Measurements from ENCODE around the gene SLC25A1.
"Not testable (repeated sequence)": the region's sequence is repeated elsewhere in the genome, so short reads cannot be mapped to it uniquely, and the experiment has no call there.

Gene SLC25A1

DNA sequence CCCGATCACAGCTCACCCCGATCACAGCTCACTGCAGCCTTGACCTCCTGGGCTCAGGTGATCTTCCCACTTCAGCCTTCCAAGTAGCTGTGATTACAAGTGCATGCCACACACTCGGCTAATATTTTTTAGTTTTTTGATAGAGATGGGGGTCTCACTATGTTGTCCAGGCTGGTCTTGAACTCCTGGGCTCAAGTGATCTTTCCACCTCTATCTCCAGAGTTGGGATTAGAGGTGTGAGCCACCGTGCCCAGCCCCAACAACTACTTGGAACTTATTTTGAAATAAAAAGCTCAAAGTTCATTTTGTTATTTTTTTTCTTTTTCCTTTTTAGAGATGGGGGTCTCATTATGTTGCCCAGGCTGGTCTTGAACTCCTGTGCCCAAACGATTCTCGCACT, 27.8 kb upstream of the SLC25A1 start:
- FAIRE-seq = no peak
- DNase-seq (ENCODE audit: low spot score) = no peak

DNA sequence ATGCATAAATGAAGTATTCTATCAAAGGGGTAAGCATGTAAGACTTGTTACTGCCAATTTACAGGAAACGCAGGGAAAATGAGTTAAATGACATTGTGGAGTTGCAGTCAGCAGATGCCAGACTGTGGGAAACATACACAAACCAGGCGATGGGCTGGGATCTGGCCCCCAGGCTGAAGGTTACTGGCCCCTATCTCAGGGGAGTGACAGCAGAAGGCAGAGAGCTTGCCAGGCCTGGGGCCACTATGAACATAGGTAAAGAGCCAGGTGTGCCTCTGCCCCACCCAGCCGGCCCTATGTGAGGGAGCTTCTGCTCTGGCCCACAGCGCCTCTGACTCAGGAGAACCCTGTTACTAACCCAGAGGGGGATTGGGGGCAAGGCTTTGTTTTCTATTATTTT, 26.1 kb upstream of the SLC25A1 start:
- FAIRE-seq (no peak), DNase-seq (ENCODE audit: low spot score) (no peak)

DNA sequence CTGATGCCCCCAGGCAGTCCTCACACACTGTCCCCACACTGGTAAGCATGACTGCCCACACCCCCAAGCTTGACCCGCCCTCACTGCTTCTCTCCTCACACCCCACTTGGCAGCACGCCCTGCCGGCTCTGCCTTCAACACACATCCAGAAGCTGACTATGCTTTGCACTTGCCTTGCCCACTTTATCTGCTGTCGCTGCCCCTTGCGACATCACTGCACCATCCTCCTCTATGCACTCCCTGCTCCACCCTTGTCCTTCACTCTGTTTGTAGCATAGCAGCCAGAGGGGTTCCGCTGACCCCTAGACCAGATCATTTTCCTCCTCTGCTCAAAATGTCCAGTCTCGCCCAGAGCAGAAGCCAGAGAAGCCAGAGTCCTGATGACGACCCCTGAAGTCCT, 25.3 kb upstream of the SLC25A1 start:
- DNase-seq (ENCODE audit: low spot score) = no peak
- no peak for FAIRE-seq

DNA sequence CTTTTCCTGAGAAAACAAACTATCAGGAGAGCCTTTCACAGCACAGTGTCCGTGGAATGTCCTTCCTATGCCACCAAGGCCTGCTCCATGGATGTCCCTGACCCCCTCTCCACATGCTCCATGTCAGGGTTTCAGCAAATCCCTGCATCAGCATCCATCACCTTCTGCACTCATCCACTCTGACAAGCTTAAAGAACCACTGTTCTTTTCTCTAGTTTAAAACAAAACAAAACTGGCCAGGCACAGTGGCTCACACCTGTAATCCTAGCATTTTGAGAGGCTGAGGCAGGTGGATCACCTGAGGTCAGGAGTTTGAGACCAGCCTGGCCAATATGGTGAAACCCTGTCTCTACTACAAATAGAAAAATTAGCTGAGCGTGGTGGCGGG, 24.3 kb upstream of the SLC25A1 start:
- DNase-seq (ENCODE audit: low spot score); FAIRE-seq: not testable (repeated sequence)

DNA sequence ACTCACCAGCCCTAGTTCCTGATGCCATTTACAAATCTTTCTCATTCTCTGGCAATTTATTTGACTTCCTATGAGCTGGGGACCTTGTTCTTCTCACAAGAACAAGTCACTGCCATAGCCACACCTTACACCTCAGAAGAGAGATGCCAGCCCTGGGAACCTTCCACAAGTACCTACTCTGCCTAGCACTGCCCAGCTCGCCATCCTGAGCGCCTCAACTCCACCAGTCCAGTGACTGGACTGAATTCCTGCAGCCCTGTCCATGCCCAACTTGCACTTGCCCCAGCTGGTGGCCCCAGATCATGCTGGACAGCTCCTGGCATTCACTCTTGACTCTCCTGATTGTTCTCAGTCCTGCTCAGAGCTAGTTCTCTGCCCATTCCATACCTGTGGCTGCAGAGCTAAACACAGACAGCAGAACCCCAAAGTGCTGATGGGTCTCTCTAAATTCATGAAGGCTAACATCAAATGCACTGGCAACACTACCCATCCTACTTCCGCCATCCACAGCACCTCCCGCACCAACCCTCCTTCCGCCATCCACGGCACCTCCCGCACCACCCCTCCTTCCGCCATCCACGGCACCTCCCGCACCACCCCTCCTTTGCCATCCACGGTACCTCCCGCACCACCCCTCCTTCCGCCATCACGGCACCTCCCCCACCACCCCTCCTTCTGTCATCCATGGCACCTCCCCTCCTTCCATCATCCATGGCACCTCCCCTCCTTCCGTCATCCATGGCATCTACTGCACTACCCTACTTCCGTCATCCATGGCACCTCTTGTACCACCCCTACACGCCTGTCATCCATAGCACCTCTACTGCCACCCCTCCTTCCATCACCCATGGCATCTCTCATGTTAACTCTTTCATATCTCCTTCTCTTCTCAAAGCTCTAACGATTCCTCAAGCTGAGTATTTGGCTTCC, 23.6 kb upstream of the SLC25A1 start:
- FAIRE-seq (peak; percentile 98), DNase-seq (ENCODE audit: low spot score) (no peak)

DNA sequence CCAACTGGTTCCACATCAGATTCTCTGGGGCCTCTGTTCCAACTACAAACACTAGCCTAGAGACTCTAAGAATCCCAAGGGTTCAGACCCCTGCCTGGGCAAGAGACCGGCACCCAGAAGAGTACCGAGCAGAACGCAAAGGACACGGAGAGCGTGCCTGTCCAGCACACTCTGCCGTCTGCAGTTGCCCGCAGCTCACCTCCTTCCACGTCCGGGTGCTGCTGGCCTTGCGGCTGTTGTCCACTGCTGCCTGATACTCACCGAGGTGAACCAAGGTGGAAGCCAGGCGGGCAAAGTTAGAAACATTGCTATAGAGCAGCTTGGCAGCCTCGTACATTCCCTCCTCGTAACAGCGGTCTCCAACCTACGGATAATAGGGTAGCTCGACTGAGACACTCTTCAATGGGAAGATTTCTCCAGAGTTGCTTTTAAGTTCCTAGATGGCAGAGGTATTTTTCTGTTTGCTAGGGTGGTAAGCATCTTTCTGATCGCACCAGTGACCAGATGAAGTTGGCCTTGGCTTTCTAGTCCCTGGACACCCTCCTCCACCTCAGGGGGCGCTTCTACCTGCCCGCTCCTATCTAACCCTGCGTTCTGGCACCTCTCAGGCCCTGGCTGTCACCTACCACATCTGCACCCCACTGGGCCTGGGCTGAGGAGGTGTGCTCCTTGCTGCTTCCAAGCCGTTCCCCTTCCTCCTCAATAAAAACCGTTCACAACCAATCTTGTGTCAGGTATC, 22.8 kb upstream of the SLC25A1 start:
- FAIRE-seq (no peak), DNase-seq (ENCODE audit: low spot score) (no peak)

DNA sequence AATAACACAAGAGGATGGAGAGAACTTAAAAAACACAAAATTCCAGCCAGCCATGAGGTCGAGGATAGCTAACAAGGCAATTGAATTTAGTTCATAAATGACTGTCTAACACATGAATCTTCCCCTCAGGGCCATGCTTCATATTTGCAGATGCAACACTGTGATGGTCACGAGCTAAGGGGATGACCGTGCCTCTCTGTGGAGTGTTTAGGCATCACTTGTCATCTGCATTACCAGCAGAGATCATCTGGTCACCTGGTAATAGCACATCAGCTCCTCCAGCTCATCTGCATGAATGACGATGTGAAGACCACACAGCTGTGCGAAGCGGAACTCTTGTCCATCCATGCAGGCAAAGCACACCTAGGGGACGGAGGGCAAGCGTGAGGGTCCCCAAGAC, 20.9 kb upstream of the SLC25A1 start:
- DNase-seq (ENCODE audit: low spot score) (no peak), FAIRE-seq (no peak)

DNA sequence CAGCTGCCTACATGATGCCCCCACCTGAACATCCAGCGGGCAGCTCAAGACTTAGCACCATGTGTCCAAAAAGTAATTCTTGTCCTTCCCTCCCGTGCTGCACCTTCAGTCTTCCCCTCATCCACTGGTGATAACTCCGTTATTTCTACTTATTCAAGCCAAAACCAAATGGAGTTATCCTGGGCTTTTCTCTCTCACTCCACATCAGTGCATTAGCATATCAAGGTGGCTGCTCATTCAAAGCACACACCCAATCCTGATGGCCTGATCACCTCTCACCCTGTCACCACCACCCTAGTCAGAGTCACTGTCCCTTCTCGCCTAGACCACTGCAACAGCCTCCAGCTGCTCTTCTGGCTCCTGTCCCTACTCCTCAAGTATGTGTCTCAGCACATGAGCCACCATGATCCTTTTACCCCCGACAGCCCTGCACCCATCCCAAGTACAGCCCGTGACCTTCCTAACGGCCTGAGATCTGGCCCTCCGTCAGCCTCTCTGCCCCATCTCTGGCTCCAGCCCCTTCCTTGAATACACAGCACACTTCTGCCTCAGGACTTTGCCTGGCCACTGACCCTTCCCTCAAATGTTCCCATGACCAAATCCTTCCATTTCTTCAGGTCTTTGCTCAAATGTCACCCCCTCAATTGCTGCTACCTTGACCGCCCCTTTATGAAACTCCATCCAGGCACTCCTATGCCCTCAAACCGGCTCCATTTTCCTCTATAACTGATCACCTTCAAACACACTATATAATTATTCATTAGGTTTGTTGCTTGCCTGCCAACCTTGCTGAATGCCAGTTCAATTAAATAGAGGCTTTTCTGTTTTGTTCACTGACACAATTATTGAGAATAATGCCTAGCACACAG, 19.7 kb upstream of the SLC25A1 start:
- FAIRE-seq (no peak), DNase-seq (ENCODE audit: low spot score) (no peak)

DNA sequence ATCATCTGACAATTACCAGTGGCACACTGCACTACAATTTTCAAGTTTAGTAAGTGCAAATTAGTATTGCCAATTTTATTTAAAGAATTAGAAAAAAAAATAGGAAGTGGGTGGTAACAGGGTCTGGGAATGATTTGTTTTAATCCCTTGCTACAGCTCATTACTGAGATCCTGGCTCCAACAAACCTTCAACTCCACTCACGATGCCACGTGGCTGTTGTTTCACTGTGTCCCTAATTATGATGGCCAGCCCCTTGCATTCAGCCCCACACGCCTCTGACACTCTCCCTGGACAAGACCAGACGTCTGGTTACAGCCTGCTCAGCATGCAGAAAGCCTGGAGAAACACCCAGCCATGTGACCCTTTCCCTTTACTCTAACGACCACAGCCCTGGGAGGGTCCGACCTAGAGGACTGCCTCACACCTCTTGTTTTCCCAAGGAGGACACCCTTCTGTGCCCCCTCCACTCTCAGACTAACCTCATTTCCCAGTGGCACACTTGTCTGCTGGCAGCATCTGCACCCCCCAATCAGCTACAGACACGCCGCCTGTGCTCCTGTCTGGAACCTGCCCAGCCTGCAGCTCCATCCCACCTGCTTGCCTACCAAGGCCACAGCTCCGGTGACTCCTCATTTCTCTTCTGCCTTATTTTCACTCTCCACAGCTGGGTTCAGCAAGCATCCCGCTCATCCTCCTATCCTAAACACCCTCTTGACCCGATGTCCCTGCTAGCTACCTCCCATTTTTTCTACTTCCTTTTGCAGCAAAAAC, 18.5 kb upstream of the SLC25A1 start:
- FAIRE-seq (no peak), DNase-seq (ENCODE audit: low spot score) (no peak)

DNA sequence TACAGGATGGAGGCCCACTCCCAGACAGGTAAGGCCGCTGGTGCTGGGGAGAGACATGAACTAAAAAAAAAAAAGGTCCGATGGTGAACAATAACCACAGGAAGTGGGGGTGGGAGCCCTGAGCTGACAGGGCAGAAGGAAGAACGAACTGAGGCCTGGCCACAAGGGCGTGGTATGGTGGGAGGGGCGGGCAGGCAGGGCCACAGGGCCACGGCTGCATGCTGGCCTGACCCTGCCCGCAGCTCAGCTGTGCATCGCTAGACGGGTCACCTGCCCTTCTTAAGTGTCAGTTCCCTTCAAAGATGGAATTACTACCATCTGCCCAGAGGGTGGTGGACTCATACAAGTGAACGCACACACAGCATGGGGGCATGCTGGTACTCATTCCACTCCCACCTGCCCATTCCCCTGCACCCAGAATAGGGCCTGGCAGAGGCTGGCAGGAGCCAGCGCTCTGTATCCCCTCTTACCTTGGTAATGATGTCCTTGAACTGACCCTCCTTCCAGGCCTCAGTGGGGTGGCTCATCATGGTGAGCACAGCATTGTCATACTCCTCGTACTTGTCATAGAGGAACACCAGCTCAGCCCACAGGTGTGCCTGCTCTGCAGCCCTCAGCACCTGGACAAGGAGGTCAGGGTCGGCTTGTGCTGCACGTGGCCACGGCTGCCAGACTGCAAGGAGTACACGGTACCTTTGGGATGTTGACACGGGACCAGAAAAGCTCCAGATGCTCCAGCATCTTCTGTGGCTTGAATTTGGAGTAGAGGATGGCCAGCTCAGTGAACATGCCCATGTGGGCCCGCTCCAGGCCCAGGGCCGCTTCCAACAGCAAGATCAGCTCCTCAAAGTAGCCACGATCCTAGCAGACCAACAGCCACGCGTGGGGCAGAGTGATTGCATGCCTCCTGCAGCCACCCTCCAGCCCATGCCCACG, 17.5 kb upstream of the SLC25A1 start:
- FAIRE-seq (no peak), DNase-seq (ENCODE audit: low spot score) (no peak)

DNA sequence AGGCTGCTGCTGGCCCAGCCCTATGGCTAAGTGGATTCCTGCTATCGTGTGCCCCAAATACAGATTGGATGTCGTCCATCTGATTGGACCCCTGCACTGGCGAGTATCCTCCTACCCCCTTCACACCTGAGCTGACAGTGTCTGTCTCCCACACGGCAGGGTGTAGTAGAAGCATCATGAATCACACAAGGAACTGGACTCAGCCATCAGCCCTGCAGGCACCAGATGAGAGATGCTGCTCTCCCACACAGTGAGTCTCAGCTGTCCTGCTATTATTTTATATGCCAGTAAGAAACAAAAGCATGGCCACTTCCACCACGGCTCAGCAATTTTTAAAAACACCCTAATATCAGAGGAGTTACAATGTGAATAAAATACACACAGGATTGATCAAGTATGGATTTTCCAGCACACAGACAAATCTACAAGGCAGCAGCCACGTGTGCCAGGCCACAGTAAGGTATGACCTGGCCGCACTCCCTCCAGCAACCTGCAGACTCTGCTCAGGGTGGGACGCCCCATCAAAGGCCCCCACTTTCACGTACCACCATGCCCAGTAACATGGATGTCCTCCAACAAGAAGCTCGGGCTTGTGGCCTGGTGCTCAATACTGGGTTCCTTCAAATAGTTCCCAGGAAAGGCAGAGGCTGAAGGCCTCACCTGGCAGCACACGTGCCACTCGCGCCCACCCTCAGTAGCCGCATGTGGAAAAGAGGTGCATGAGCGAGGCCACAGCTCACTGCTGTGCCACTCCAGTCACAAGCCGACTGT, 16.4 kb upstream of the SLC25A1 start:
- FAIRE-seq (no peak), DNase-seq (ENCODE audit: low spot score) (no peak)

DNA sequence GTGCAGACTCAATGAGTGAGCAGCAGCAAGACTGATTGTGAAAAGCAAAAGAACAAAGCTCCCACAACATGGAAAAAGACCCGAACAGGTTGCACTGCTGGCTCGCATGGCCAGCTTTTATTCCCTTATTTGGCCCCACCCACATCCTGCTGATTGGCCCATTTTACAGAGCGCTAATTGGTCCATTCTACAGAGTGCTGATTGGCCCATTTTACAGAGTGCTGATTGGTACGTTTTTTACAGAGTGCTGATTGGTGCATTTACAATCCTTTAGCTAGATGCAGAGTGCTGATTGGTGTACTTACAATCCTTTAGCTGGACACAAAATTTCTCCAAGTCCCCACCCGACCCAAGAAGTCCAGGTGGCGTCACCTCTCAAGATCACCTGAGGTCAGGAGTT, 15.3 kb upstream of the SLC25A1 start:
- no peak for FAIRE-seq

DNA sequence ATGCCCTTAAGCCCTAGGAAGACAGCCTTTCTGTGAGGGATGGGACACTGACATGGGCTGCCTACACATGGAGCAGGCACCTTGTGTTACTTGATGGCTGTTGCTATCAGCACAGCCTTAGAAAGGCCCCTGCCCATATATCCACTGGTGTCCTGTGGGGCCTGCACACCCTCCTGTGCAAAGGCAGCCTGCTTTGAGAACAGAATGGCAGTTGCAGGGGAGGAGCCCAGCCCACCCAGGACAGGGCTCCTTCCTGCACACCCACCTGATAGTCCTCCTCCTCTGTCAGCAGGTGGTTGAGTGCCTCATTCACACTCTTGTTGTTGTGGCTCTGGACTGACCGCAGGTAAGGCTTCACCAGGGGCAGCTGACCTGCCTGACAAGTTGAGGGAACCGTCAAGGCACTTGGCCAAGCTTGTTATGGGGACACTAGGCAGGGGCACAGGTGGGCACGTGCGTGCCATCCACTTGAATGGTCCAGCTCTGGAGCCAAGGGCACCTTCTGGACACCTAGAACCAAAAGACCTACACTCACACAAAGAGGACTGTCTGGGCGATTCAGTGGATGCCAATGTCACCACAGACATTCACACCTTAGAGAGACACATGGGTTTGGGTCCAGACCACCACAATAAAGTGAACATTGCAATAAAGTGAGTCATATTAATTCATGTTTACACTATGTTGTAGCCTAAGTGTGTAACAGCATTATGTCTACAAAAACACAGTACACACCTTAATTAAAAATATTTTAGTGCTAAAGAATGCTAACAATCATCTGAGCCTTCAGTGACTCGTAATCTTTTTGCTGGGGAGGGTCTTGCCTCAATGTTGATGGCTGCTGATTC, 9.4 kb upstream of the SLC25A1 start:
- no peak for FAIRE-seq
- DNase-seq (ENCODE audit: low spot score) = no peak

More for the DNA sequence above, 15.3 kb upstream of the SLC25A1 start:
- DNase-seq (ENCODE audit: low spot score) = no peak

DNA sequence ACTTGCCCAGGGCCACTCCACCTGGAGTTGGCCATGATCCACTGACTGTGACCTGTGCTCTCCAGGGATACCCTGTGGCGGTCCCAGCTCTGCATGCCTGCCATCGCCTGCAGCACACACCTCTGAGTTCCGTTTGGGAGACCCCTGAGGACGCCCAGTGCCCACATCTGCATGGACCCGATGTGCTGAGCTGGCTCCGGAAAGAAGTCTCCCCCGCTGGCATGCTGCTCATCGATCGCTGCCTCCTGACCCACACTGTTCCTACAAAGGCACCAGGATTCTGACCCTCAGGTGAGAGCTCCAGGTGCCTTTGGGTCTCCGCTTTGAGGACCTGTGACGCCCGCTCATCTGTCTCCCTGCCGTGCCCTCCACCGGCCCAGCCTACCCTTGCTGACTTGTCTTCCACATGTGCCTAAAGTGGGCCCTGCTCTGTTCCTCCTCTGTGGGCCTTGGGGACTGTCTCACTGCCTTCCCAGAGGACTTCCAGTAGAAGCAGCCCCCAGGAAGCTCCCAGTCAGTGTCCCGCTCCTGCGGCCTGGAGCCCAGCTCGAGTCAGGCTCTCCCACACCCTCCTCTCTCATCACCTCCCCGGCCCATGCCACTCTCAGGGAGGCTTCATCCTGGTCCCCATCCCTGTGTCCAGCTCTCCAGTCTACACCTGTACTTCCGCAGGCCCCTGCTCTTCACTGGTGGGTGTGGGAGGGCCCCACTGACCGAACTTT, 5.9 kb upstream of the SLC25A1 start:
- DNase-seq (ENCODE audit: low spot score) = no peak
- FAIRE-seq = no peak

DNA sequence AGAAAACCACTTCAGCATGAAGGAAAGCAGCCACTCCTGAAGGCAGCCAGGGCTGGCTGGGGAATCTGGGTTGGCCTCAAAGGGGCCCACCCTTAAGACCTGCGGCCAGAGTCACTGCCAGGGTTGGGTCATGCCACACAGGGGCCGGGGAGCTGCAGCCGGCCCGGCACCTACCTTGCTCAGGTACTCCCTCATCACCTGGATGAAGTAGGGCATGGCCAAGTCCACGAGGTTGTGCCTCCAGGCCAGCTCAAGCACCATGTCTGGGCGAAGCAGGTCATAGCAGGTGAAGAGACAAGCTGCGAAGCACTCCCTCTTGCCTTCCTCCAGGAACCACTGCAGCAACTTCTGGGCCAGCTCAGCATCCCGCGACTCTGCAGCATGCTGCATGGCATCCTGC, 4.7 kb upstream of the SLC25A1 start:
- no peak for DNase-seq (ENCODE audit: low spot score)
- no peak for FAIRE-seq

DNA sequence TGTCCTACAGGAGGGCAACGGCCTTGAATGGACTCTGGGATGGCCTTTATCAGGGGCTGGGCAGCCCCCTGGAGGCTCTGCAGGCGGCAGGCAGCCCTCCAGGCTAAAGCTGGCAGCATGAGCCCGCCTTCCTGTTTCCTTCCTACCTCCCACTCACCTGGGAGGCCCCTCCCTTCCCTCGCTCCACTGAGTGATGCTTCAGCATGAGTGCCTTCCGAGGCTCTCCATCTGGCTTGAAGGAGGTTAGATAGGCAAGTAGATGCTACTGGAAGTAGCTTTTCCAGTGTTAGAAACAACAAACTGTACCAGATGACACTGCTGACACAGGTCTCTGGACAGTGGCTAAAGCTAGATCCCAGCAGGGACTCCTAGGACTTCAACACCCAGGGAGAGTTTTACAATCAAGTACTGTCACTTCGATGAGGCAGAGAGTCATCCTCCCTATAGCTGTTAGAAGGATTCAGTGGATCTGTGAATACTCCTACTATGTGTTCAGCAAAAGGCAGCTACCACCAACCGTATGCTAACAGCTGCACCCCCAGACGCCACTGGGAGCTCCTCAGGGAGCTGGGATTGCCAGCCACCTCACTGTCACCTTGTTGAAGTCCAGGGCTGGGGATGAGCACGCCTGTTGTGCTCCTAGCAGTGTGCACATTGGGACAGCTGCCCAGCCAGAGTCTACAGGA, 4.1 kb upstream of the SLC25A1 start:
- no peak for FAIRE-seq

More for the DNA sequence above, 4.1 kb upstream of the SLC25A1 start:
- no peak for DNase-seq (ENCODE audit: low spot score)

Measured in urothelium cell line (cell line).